Osteoblast (primary cell): Measurements from ENCODE around the gene ABCA4. TPM values are rescaled to one million over a fixed set of nuclear protein-coding genes. Genes with fewer than 3 reads are reported as not detected.

ENCODE experiments used
- DNase-seq: peaks from one replicate; pipeline ENCODE4 v3.0.0; 2011; ENCODE audit warnings: low spot score, mixed read lengths; ENCODE audit not compliant: insufficient read length; ENCODE audit errors: missing footprints
- H2AFZ ChIP-seq: 2 replicates; pipeline ENCODE4 v1.6.0; 2011; ENCODE audit warnings: mild to moderate bottlenecking, low read length
- H3K27ac ChIP-seq: 2 replicates; pipeline ENCODE4 v1.5.1; 2011; ENCODE audit warnings: mild to moderate bottlenecking, low read depth, low read length, moderate library complexity
- H3K27me3 ChIP-seq: 2 replicates; pipeline ENCODE4 v1.6.0; 2012; ENCODE audit warnings: mild to moderate bottlenecking, control low read depth, inconsistent platforms, low read length, moderate library complexity; ENCODE audit not compliant: insufficient read depth
- H3K36me3 ChIP-seq: 2 replicates; pipeline ENCODE4 v1.5.1; 2011; ENCODE audit warnings: mild to moderate bottlenecking, low read length, control low read depth, moderate library complexity; ENCODE audit not compliant: insufficient read depth
- H3K4me1 ChIP-seq: 2 replicates; pipeline ENCODE4 v1.5.1; 2011; ENCODE audit warnings: mild to moderate bottlenecking, low read length, control low read depth, moderate library complexity; ENCODE audit not compliant: insufficient read depth
- H3K4me2 ChIP-seq: 2 replicates; pipeline ENCODE4 v1.6.0; 2011; ENCODE audit warnings: mild to moderate bottlenecking, low read length; ENCODE audit not compliant: insufficient read depth
- H3K4me3 ChIP-seq: fragments of 200-600 bp; sonication (generic); 3 replicates; pipeline ENCODE4 v1.5.1; 2012; ENCODE audit warnings: mild to moderate bottlenecking, low read length, inconsistent platforms; ENCODE audit not compliant: insufficient read depth
- H3K79me2 ChIP-seq: 2 replicates; pipeline ENCODE4 v1.6.0; 2012; ENCODE audit warnings: mild to moderate bottlenecking, low read length, control low read depth, inconsistent platforms; ENCODE audit not compliant: insufficient read depth
- H3K9me3 ChIP-seq: 2 replicates; pipeline ENCODE4 v1.5.1; 2011; ENCODE audit warnings: low read depth, low read length, control low read depth
- H4K20me1 ChIP-seq: 2 replicates; pipeline ENCODE4 v1.6.0; 2012; ENCODE audit warnings: mild to moderate bottlenecking, low read length, control low read depth; ENCODE audit not compliant: insufficient read depth
- CTCF ChIP-seq: IDR thresholded peaks from 2 replicates; pipeline ENCODE4 v1.5.1; 2011; ENCODE audit warnings: mild to moderate bottlenecking, low read depth, low read length, moderate library complexity; ENCODE audit errors: extremely low read depth
- total RNA-seq: library from RNA; depleted of rRNA; stranded (reverse); fragments of >200 nt; gene quantifications from 2 replicates; pipeline ENCODE4 v1.2.3, GENCODE V29; 2012

Gene ABCA4
- total RNA-seq, 1 donor = 1.1 TPM

- no peaks in the 10 kb centered on the region for H3K36me3 ChIP-seq
- no peaks in the 10 kb centered on the region for H3K79me2 ChIP-seq
- H3K27me3 ChIP-seq = no peaks in the 10 kb centered on the region
- peaks cover 29% of the 10 kb centered on the region for H3K4me1 ChIP-seq
- no peak overlapping the region for H3K4me3 ChIP-seq
- DNase-seq = no peak
- TF ChIP-seq CTCF = no peak
- H4K20me1 ChIP-seq = no peaks in the 10 kb centered on the region
- no peaks in the 10 kb centered on the region for H3K9me3 ChIP-seq
- no peak overlapping the region for H3K4me2 ChIP-seq
- no peak overlapping the region for H2AFZ ChIP-seq
- no peak overlapping the region for H3K27ac ChIP-seq
Measured at GRCh38 chr1:94093396-94093795, 27.6 kb downstream of the ABCA4 start.

- TF ChIP-seq CTCF = no peak
- no peaks in the 10 kb centered on the region for H3K36me3 ChIP-seq
- peaks cover 29% of the 10 kb centered on the region for H3K4me1 ChIP-seq
- no peak overlapping the region for H3K4me2 ChIP-seq
- no peaks in the 10 kb centered on the region for H3K27me3 ChIP-seq
- H4K20me1 ChIP-seq = no peaks in the 10 kb centered on the region
- H2AFZ ChIP-seq = no peak overlapping the region
- H3K79me2 ChIP-seq = no peaks in the 10 kb centered on the region
- no peak for DNase-seq
- no peak overlapping the region for H3K4me3 ChIP-seq
- H3K9me3 ChIP-seq = no peaks in the 10 kb centered on the region
- no peak overlapping the region for H3K27ac ChIP-seq
Measured at GRCh38 chr1:94092210-94092613, 28.7 kb downstream of the ABCA4 start.

- Histone ChIP-seq H3K36me3 (no peaks in the 10 kb centered on the region), H3K4me1 (peaks cover 21% of the 10 kb centered on the region), H3K79me2 (no peaks in the 10 kb centered on the region), H3K4me3 (no peak overlapping the region), H3K27me3 (peaks cover 1% of the 10 kb centered on the region), H2AFZ (no peak overlapping the region), H3K27ac (no peak overlapping the region), H3K4me2 (no peak overlapping the region), H4K20me1 (no peaks in the 10 kb centered on the region), H3K9me3 (no peaks in the 10 kb centered on the region)
- TF ChIP-seq CTCF = no peak
- DNase-seq = no peak
Measured at GRCh38 chr1:94090761-94091160, 30.2 kb downstream of the ABCA4 start.

GRCh38 chr1:94087193-94087592, 33.8 kb downstream of the ABCA4 start:
- Histone ChIP-seq H3K36me3 (no peaks in the 10 kb centered on the region), H4K20me1 (no peaks in the 10 kb centered on the region), H3K4me1 (peaks cover 2% of the 10 kb centered on the region), H3K9me3 (no peaks in the 10 kb centered on the region), H3K4me3 (no peak overlapping the region), H3K79me2 (no peaks in the 10 kb centered on the region), H3K27me3 (peaks cover 9% of the 10 kb centered on the region), H3K27ac (no peak overlapping the region), H2AFZ (no peak overlapping the region), H3K4me2 (no peak overlapping the region)
- no peak for TF ChIP-seq CTCF
- DNase-seq = no peak
